ENCODE data around the gene KCNH3. TPM values are rescaled to one million over a fixed set of nuclear protein-coding genes. Genes with fewer than 3 reads are reported as not detected.

KCNH3 gene
- total RNA-seq, 4 donors from 2014 or later = 0.15 to 1.0 (median 0.43) TPM

DNA sequence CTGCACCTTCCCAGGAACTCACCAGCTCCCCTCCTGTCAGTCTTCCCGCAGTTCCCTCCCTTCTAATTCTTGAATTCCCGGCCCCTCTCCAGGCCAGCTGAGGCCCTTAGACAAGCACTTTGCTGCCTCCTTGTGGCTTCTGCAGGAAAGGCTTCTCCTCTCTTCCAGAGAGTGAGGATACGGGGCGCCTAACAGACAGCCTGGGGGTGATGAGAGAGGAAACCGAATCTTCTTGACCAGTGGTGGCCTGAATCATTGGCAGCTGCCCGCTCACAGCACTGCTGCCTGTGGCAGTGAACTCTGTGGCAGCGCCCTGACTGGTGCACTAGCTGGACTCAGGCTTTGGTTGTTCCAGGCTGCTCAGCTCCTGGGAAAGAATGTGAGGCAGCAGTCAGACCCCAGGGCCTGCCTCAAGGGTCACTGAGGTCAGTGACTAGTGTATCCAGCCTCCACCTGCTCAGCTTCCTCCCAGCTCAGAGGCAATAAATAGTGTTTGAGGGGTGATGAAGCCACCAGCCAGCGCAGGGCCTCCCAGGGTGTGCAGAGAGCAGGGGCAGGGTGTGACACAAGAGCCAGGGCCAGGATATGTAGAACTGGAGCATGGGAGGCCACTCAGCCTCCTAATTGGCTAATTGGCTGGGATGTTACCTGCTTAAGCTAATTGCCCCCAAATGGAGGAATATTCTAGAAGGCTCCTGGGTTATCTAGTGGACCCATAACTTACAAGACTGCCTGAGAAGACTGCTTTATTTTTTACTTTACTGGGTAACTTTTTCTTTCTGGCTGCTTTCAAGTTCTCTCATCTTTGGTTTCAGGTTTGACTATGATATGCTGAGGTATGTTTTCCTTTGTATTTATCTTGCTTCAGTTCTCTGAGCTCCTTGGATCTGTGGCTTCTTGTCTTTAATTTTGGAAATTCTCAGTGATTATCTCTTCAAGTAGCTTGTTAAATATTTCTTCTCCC, 42.0 kb downstream of the KCNH3 start:
- no peak for DNase-seq (ENCODE audit: low spot score in 2 of 2)

DNA sequence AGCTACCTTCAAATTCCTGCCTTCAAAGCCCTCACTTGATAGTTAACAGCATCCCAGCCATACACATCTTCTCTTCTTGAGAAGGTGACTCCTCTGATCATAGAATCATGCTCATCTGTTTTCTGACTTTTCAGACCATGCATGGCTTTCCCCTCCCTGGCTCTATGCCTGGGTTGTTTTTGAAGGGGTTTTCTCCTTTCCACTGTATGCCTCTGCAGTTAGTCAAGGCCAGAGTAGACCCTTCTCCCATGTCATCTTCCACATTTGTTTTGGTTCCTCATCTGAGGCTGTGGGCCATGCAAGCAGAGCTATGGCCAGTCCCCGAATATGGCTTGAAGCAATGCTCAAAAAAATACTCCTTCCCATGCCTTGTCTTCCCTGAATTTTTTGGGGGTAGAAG, 43.4 kb downstream of the KCNH3 start:
- Histone ChIP-seq H3K36me3 (peaks cover 9% of the 10 kb centered on the region), H3K9me3 (no peaks in the 10 kb centered on the region), H3K4me3 (no peak overlapping the region), H3K27ac (no peak overlapping the region), H3K4me1 (peaks cover 8% of the 10 kb centered on the region), H3K27me3 (no peaks in the 10 kb centered on the region)
- WGBS = 89% methylated on average over 1 of the region's 1 CpG
- DNase-seq (ENCODE audit: low spot score in 2 of 2) = no peak
- TF ChIP-seq POLR2AphosphoS5 (IDR thresholded peaks at IDR 0.05) (no peak), POLR2A (IDR thresholded peaks at IDR 0.05) (no peak), EP300 (IDR thresholded peaks at IDR 0.05) (no peak)
- TF ChIP-seq, protein P1, sequence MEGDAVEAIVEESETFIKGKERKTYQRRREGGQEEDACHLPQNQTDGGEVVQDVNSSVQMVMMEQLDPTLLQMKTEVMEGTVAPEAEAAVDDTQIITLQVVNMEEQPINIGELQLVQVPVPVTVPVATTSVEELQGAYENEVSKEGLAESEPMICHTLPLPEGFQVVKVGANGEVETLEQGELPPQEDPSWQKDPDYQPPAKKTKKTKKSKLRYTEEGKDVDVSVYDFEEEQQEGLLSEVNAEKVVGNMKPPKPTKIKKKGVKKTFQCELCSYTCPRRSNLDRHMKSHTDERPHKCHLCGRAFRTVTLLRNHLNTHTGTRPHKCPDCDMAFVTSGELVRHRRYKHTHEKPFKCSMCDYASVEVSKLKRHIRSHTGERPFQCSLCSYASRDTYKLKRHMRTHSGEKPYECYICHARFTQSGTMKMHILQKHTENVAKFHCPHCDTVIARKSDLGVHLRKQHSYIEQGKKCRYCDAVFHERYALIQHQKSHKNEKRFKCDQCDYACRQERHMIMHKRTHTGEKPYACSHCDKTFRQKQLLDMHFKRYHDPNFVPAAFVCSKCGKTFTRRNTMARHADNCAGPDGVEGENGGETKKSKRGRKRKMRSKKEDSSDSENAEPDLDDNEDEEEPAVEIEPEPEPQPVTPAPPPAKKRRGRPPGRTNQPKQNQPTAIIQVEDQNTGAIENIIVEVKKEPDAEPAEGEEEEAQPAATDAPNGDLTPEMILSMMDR (IDR thresholded peaks at IDR 0.05) = no peak

More for the DNA sequence above, 42.0 kb downstream of the KCNH3 start:
- no peak overlapping the region for H3K4me3 ChIP-seq
- no peak overlapping the region for H3K27ac ChIP-seq
- H3K27me3 ChIP-seq = no peaks in the 10 kb centered on the region
- H3K9me3 ChIP-seq = no peaks in the 10 kb centered on the region
- peaks cover 6% of the 10 kb centered on the region for H3K36me3 ChIP-seq
- TF ChIP-seq EP300 (IDR thresholded peaks at IDR 0.05) = no peak
- no peak for TF ChIP-seq POLR2AphosphoS5 (IDR thresholded peaks at IDR 0.05)
- TF ChIP-seq POLR2A (IDR thresholded peaks at IDR 0.05) = no peak
- TF ChIP-seq, protein P1 (IDR thresholded peaks at IDR 0.05) = peak; percentile 47 to 79
- WGBS = 32% methylated on average over 7 of the region's 8 CpGs
- peaks cover 8% of the 10 kb centered on the region for H3K4me1 ChIP-seq

DNA sequence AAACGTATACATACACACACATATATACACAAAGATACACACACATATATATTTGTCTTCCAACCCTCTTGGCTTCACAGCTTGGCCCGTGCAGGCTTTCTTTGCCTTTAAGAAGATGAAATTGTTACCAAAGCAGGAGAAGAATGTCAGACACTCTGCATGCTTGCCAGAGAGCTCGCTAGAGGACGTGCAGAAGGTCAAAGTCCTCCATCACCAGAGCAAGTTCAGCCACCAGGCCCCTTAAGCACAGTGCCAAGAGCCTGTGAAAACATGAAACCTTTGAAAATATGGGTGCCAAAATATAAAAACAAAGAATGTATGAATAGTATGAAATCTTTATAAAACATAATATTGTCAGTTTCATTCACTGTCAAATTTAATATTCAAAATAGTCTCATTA, 44.0 kb downstream of the KCNH3 start:
- H3K27ac ChIP-seq = no peak overlapping the region
- no peak for DNase-seq (ENCODE audit: low spot score in 2 of 2)
- H3K4me1 ChIP-seq = peaks cover 8% of the 10 kb centered on the region
- no peaks in the 10 kb centered on the region for H3K9me3 ChIP-seq
- TF ChIP-seq POLR2AphosphoS5 (IDR thresholded peaks at IDR 0.05) (no peak), POLR2A (IDR thresholded peaks at IDR 0.05) (no peak), EP300 (IDR thresholded peaks at IDR 0.05) (no peak)
- TF ChIP-seq, protein P1 (IDR thresholded peaks at IDR 0.05) = no peak
- no peaks in the 10 kb centered on the region for H3K27me3 ChIP-seq
- H3K4me3 ChIP-seq = no peak overlapping the region
- WGBS = 66% methylated on average over 4 of the region's 4 CpGs
- peaks cover 9% of the 10 kb centered on the region for H3K36me3 ChIP-seq

DNA sequence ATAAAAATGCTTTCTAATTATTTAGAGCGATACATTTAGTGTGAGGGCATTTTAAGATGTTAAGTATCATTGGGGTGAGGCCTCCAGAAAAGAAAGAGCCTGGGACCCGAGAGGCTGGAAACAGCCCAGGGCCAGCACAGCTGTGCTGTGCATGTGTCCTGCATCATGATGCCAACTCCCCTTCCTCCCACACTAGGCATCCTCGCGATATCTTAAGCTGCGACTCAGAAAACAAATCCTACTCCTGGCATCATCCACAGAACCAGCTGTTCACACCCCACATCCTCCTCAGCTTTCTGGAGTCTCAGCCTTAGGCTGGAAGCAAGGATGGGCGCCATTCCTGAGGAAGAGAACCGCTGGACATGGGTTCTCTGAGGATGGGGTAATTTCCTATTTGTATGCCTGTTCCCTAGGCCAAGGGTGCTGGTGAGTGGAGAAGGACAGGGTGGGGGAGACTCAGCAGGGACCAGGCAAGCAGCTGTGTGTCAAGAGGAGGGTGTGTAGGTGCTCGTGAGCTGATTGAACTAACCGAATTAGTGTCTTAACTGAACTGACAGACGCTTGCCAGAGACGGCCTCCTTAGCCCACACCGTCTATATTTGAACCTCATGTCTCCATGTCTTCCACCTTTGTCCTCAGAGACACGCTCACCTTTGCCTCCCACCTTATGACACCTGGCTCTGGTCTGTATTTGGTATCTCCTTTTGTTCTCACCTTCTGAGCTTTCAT, 44.7 kb downstream of the KCNH3 start:
- peaks cover 8% of the 10 kb centered on the region for H3K4me1 ChIP-seq
- no peak overlapping the region for H3K4me3 ChIP-seq
- no peak for TF ChIP-seq EP300 (IDR thresholded peaks at IDR 0.05)
- H3K36me3 ChIP-seq = peaks cover 9% of the 10 kb centered on the region
- H3K27me3 ChIP-seq = no peaks in the 10 kb centered on the region
- no peak overlapping the region for H3K27ac ChIP-seq
- H3K9me3 ChIP-seq = no peaks in the 10 kb centered on the region
- DNase-seq (ENCODE audit: low spot score in 2 of 2) = no peak
- 72% methylated on average over 13 of the region's 13 CpGs for WGBS

DNA sequence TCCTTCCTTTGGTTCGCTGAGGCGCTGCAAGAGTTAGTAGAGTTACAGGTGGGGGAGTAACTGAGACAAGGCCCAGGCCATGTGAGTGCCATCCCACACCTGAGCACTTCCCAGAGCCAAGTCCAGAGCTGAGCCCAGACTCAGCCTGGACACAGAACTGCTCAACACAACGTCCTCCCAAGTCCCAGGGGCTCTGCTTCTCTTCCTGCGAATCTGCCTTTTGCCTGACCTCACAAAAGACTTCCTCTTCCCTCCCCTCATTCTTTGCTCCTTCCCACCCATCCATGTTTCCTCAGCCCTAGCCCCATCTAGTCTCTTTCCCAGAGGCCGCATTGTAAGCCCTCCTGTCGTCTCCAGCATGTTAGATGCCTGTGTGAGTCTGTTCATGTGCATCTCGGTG, 45.8 kb downstream of the KCNH3 start:
- Histone ChIP-seq H3K4me1 (peaks cover 10% of the 10 kb centered on the region), H3K36me3 (peaks cover 9% of the 10 kb centered on the region), H3K9me3 (no peaks in the 10 kb centered on the region), H3K27me3 (no peaks in the 10 kb centered on the region), H3K4me3 (no peak overlapping the region), H3K27ac (no peak overlapping the region)
- DNase-seq (ENCODE audit: low spot score in 2 of 2) = no peak
- TF ChIP-seq POLR2AphosphoS5 (IDR thresholded peaks at IDR 0.05) (no peak), EP300 (IDR thresholded peaks at IDR 0.05) (no peak), POLR2A (IDR thresholded peaks at IDR 0.05) (no peak)
- TF ChIP-seq, protein P1 (IDR thresholded peaks at IDR 0.05) = no peak
- WGBS = 83% methylated on average over 7 of the region's 7 CpGs
